SK-N-SH treated with all-trans-retinoic acid at 6 μM for 48 hours (cell line): Measurements from ENCODE around the gene STOML3.

Experiments
- ATAC-seq: fragments of 200-7000 bp; cut with Tn5 transposase; 3 replicates; pipeline ENCODE4 v1.9.1; 2020; ENCODE audit warnings: mild to moderate bottlenecking, moderate library complexity
- ARNTL ChIP-seq: fragments of 450-650 bp; formaldehyde crosslinking; IDR thresholded peaks from 2 replicates; pipeline ENCODE4 v1.5.0; 2020; ENCODE audit warnings: low read depth, mild to moderate bottlenecking, moderate library complexity, borderline replicate concordance
- BACH2 ChIP-seq: fragments of 250-450 bp; sonication (Bioruptor Pico); IDR thresholded peaks from 2 replicates; pipeline ENCODE4 v1.9.0; 2021; ENCODE audit warnings: mild to moderate bottlenecking, borderline replicate concordance
- CREB5 ChIP-seq: fragments of 250-450 bp; sonication (Bioruptor Pico); IDR thresholded peaks from 2 replicates; pipeline ENCODE4 v1.5.1; 2020; ENCODE audit warnings: low read depth, mild to moderate bottlenecking, moderate library complexity
- CSDC2 ChIP-seq: fragments of 250-450 bp; sonication (Bioruptor Pico); IDR thresholded peaks from 2 replicates; pipeline ENCODE4 v1.5.0; 2020; ENCODE audit warnings: mild to moderate bottlenecking, moderate library complexity
- CSRNP3 ChIP-seq: fragments of 250-450 bp; sonication (Bioruptor Pico); IDR thresholded peaks from 2 replicates; pipeline ENCODE4 v1.5.1; 2021; ENCODE audit warnings: mild to moderate bottlenecking, moderate library complexity
- ESRRG ChIP-seq: fragments of 250-450 bp; sonication (Bioruptor Pico); IDR thresholded peaks from 2 replicates; pipeline ENCODE4 v1.6.1; 2021; ENCODE audit warnings: mild to moderate bottlenecking
- GLIS3 ChIP-seq: fragments of 250-450 bp; sonication (Bioruptor Pico); IDR thresholded peaks from 2 replicates; pipeline ENCODE4 v1.5.0; 2020; ENCODE audit warnings: mild to moderate bottlenecking, moderate library complexity
- OSR1 ChIP-seq: fragments of 250-450 bp; sonication (Bioruptor Pico); IDR thresholded peaks from 2 replicates; pipeline ENCODE4 v1.8.0; 2022; ENCODE audit warnings: moderate library complexity, mild to moderate bottlenecking, inconsistent platforms
- PATZ1 ChIP-seq: fragments of 250-450 bp; sonication (Bioruptor Pico); IDR thresholded peaks from 2 replicates; pipeline ENCODE4 v1.8.0; 2020; ENCODE audit warnings: mild to moderate bottlenecking, moderate library complexity, borderline replicate concordance
- POU6F1 ChIP-seq: fragments of 250-450 bp; sonication (Bioruptor Pico); IDR thresholded peaks from 2 replicates; pipeline ENCODE4 v1.8.0; 2021; ENCODE audit warnings: low read depth, mild to moderate bottlenecking, moderate library complexity, borderline replicate concordance
- PPARA ChIP-seq: fragments of 250-450 bp; sonication (Bioruptor Pico); IDR thresholded peaks from 2 replicates; pipeline ENCODE4 v1.5.0; 2020; ENCODE audit warnings: mild to moderate bottlenecking, borderline replicate concordance
- RARB ChIP-seq: fragments of 250-450 bp; sonication (Bioruptor Pico); IDR thresholded peaks from 2 replicates; pipeline ENCODE4 v1.8.0; 2021; ENCODE audit warnings: mild to moderate bottlenecking, moderate library complexity
- TOX ChIP-seq: fragments of 250-450 bp; sonication (Bioruptor Pico); IDR thresholded peaks from 2 replicates; pipeline ENCODE4 v1.8.0; 2021; ENCODE audit warnings: mild to moderate bottlenecking, moderate library complexity, borderline replicate concordance
- TSHZ2 ChIP-seq: fragments of 250-450 bp; sonication (Bioruptor Pico); IDR thresholded peaks from 2 replicates; pipeline ENCODE4 v1.5.0; 2020; ENCODE audit warnings: mild to moderate bottlenecking, moderate library complexity
- ZC3H10 ChIP-seq: fragments of 250-450 bp; sonication (Bioruptor Pico); IDR thresholded peaks from 2 replicates; pipeline ENCODE4 v1.5.1; 2021; ENCODE audit warnings: mild to moderate bottlenecking, moderate library complexity
- ZFP3 ChIP-seq: fragments of 250-450 bp; sonication (Bioruptor Pico); IDR thresholded peaks from 2 replicates; pipeline ENCODE4 v1.5.0; 2020; ENCODE audit warnings: mild to moderate bottlenecking, moderate library complexity
- ZFP30 ChIP-seq: fragments of 450-650 bp; formaldehyde crosslinking; IDR thresholded peaks from 2 replicates; pipeline ENCODE4 v1.5.0; 2022; ENCODE audit warnings: mild to moderate bottlenecking, moderate library complexity
- ZNF565 ChIP-seq: fragments of 450-650 bp; formaldehyde crosslinking; conservative IDR thresholded peaks from 2 replicates; pipeline ENCODE4 v1.5.0; 2020; ENCODE audit warnings: low read depth, mild to moderate bottlenecking, moderate library complexity
- ZNF70 ChIP-seq: fragments of 450-650 bp; formaldehyde crosslinking; IDR thresholded peaks from 2 replicates; pipeline ENCODE4 v1.5.0; 2020; ENCODE audit warnings: mild to moderate bottlenecking, moderate library complexity
- ZNF8 ChIP-seq: fragments of 450-650 bp; formaldehyde crosslinking; IDR thresholded peaks from 2 replicates; pipeline ENCODE4 v1.5.0; 2020; ENCODE audit warnings: mild to moderate bottlenecking, moderate library complexity

STOML3 gene

GRCh38 chr13:38990693-38991092, at the start of gene STOML3:
Gene STOML3 (minus strand): TSS chr13:38990831. CDS start chr13:38990721, 110 bp downstream.
- no peak for ATAC-seq
- TF ChIP-seq GLIS3 (CRISPR knock-in tag) (no peak), ZNF70 (no peak), CREB5 (no peak), RARB (CRISPR knock-in tag) (no peak), CSRNP3 (no peak), ZFP30 (CRISPR knock-in tag) (no peak), ZNF8 (CRISPR knock-in tag) (no peak), TSHZ2 (CRISPR knock-in tag) (no peak), POU6F1 (CRISPR knock-in tag) (no peak), TOX (no peak), ZNF565 (CRISPR knock-in tag) (no peak), ZFP3 (no peak), OSR1 (CRISPR knock-in tag) (no peak), PATZ1 (CRISPR knock-in tag) (no peak), ARNTL (no peak), CSDC2 (CRISPR knock-in tag) (no peak), PPARA (no peak), BACH2 (CRISPR knock-in tag) (no peak), ESRRG (no peak), ZC3H10 (CRISPR knock-in tag) (no peak)

- TF ChIP-seq ZFP3 (no peak), ESRRG (no peak), ZNF70 (no peak), PPARA (no peak), TSHZ2 (CRISPR knock-in tag) (no peak), CREB5 (no peak), RARB (CRISPR knock-in tag) (no peak), PATZ1 (CRISPR knock-in tag) (no peak), ARNTL (no peak), BACH2 (CRISPR knock-in tag) (no peak), ZC3H10 (CRISPR knock-in tag) (no peak), ZFP30 (CRISPR knock-in tag) (no peak)
- no peak for ATAC-seq
Observed at GRCh38 chr13:39040206-39040605, 49.6 kb upstream of the STOML3 start.
